ENCODE results near the gene DNASE2.
"Not testable (repeated sequence)": the region's sequence is repeated elsewhere in the genome, so short reads cannot be mapped to it uniquely, and the experiment has no call there.

The DNASE2 gene

DNA sequence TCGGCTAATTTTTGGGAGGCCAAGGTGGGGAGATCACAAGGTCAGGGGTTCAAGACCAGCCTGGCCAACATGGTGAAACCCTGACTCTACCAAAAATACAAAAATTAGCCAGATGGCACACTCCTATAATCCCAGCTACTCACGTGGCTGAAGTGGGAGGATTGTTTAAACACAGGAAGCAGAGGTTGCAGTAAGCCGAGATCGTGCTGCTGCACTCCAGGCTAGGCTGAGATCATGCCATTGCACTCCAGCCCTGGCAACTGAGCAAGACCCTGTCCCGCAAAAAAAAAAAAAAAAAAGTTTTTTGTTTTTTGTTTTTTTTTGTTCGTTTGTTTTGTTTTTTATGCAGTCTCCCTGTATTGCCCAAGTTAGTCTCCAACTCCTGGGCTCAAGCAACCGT lies 21.7 kb downstream of the DNASE2 start:
- DNase-seq: no peak

DNA sequence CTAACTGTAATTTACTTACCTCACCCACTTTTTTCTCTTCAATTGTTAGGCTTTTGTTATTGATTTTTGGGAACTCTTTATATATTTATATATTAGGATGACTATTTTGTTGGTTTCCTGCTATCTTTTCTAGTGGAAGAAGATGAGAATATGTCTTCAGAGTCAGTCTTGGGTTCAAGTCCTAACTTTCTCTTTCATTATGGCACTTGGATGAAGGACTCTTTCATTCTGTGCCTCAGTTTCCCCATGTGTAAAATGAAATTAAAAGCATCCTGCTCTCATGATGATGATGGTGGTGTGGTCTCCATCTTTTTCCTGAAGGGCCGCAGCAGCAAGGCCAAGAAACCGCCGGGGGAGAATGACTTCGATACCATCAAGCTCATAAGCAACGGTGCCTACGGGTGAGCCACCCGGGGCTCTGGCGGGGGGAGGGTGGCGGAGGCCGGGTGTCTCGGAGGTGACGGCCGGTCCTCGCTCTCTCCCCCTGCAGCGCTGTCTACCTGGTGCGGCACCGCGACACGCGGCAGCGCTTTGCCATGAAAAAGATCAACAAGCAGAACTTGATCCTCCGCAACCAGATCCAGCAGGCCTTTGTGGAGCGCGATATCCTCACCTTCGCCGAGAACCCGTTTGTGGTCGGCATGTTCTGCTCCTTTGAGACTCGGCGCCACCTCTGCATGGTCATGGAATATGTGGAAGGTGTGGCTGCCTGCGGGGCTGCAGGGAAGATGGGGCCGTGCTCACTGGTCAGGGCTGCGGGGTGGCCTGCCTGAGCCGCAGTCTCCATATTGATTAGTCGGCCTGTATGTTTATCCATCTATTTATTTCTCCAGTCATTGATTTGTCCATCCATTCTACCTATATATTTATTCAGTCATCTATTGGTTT lies 23.0 kb downstream of the DNASE2 start:
- no peak for DNase-seq

DNA sequence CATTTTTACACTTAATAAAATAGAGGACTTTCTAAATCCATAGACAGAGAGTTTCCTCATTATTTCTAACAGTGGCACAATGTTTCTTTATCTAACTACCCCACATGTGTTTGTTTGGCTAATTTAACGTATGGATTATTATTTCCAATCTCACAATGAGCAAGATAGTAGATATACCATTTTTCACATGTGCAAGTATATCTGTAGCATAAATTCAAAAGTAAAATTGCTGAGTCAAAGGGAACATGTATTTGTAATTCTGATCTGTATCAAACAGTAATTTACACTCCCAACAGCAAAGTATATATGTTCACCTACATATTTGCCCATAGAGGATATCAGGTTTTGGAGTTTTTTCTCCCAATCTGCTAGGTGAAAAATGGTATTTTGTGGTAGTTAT lies 24.6 kb downstream of the DNASE2 start:
- DNase-seq: no peak

DNA sequence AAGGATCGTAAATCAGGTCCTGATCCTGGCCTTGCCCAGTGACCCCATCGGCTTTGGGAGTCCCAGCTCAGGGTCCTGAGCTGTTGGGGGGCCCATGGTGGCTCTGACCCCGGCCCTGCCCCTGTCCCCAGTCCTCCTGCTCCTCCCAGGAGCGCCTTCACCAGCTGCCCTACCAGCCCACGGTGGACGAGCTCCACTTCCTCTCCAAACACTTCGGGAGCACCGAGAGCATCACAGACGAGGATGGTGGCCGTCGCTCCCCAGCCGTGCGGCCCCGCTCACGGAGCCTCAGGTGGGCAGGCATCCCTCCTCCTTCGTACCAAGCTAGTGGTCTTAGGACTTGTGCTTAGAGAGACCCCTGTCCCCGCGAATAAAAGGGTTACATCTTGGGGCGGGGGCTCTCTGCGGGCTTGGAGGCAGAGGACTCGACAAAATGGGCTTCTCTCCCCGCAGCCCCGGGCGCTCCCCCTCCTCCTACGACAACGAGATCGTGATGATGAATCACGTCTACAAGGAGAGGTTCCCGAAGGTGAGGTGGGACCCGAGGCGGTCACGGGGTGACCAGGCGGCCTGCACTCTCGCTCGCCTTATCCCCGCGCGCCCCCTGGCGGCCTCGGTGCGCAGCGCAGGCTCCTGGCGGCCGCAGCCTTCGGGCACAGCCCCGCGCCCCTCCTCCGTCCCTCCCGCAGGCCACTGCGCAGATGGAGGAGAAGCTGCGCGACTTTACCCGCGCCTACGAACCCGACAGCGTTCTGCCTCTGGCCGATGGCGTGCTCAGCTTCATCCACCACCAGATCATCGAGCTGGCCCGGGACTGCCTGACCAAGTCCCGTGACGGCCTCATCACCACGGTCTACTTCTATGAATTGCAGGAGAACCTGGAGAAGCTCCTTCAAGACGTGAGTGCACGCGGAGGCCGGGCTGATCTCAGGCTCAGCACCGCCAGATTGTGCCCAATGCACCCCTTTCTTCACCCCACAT lies 33.8 kb downstream of the DNASE2 start:
- peak in 1 of 2 experiments; percentile 42 for DNase-seq

DNA sequence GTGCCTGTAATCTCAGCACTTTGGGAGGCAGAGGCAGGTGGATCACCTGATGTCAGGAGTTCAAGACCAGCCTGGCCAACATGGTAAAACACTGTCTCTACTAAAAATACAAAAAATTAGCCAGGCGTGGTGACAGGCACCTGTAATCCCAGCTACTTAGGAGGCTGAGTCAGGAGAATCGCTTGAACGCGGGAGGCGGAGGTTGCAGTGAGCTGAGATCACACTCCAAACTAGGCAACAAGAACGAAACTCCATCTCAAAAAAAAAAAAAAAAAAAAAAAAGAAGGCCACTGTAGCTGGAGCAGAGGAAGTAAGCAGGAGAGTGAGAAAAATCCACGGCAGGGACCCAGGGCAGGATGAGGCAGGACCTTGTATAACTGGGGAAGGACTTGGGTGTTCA lies 34.6 kb downstream of the DNASE2 start:
- not testable (repeated sequence) for DNase-seq

DNA sequence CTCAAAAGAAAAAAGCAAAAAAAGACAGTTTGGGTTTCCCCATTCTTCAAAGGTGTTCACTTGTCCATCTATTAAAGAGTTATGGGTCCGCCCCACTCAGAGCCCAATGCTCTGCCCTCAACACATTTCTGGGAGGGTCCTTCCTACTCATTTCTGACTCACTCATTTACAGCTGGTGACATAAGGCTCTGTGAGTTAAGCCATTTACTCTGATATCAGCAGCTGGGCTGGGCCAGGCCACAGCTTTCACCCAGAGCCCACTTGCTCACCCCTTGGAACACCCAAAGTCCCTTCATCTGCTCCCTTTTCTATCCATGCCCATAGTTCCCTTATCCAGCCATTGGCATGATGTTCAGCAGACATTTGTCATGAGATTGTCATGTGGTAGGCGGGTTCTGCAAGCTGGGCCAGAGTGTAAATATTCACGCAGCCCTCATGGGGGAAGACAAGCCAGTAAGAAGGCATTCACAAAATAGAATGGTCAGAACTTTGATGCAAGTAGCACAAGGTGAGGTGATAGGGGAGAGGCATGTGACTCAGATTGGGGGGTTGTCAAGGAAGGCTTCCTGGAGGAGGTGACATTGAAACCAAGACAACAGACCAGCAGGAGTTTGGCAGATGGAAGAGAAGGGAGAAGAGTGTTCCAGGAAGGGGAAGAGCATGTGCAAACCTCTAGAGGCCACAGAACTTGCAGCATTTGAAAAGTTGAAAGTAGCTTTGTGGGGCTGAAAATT lies 37.1 kb downstream of the DNASE2 start:
- DNase-seq: no peak

DNA sequence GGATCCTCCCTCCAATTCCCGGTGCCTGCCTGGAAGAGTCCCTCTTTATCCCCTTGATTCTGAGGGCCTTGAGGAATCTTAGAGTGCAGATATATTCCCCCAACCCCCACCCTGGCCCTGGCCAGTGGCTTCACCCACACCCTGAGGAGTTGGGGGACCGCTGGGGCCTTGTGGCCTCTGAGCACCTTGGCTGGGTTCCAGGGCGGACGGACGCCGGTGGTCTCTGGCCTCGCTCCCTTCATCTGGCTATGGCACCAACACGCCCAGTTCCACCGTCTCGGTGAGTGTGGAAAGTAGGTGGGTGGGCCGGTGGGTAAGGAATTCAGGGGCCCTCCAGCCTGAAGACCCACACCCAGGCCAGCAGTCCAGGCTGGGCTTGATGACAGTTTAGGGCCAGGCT lies 37.9 kb downstream of the DNASE2 start:
- no peak for DNase-seq

DNA sequence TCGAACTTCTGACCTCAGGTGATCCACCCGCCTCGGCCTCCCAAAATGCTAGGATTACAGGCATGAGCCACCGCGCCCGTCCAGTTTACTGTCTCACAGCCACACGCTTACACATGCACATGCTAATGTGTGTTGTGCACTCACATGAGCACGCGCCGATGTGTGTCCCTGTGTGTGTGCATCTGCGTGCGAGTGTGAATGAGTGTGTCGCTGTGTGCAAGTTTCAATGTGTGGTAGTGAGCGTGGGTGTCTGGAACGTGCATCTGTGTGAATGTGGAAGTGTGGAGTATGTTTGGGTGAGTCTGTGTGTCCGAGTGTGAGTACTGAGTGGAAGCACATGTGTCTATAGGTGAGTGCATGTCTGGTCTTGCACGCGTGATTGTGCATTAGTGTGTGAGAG lies 38.7 kb downstream of the DNASE2 start:
- no peak for DNase-seq

DNA sequence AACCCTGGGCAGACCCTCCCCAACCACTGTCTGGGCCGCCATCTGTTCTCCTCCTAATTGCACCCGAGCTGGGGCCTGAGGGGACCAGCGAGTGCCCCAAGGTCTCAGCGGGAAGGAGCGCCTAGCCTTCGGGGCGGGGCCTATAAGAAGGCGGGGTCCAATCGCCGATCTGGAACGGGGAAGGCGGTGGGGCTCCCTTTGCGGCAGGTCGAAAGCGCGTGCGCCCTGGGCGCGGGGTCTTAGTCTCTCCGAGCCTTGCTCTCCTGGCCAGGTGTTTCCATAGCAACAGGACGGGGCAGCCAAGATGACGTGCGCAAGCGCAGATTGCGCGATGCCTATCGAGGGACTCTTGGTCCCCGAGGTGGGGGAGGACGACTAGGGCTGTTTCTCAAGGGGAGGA lies 40.2 kb downstream of the DNASE2 start:
- DNase-seq: peak in 1 of 2 experiments; percentile 61

DNA sequence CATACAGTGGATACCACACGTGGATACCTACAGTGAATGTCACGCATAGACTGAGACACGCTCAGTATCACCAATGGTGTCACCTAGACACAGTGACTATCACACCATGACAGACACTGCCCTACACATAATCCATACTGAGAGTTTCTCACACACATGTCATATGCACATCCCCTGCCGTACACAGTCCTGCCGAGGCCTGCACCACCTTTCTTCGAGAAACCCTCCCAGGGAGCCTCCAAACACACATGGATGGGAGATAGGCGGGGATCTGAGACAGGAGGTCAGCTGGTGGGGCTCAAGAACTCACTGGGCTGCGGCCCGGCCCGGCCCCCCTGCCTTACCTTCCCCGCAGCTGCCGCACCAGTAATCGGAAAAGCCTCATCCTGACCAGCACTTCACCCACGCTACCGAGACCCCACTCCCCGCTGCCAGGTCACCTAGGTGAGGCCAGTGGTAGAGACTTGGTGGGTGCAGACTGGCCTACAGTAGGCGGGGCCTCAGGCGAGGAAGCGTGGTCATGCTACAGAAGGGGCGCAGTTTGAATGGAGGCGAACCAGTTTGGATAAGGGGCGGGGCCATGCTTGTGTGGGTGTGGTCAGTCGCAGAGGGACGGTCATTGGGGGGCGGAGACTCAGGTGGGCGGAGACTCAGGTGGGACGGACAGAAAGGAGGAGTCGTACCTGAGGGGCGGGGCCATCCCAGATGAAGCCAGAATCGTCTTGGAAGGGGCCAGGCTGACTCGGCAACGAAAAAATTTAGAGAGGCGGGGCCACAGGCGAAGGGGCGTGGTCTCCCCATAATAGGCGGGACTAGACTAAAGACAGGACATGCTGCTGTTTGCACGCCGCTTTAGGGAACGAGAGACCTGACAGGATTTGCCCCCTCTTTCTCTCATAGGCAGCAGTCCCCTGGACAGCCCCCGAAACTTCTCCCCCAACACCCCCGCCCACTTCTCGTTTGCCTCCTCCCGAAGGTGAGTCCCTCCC lies 40.9 kb downstream of the DNASE2 start:
- DNase-seq: peak; percentile 60 to 69

DNA sequence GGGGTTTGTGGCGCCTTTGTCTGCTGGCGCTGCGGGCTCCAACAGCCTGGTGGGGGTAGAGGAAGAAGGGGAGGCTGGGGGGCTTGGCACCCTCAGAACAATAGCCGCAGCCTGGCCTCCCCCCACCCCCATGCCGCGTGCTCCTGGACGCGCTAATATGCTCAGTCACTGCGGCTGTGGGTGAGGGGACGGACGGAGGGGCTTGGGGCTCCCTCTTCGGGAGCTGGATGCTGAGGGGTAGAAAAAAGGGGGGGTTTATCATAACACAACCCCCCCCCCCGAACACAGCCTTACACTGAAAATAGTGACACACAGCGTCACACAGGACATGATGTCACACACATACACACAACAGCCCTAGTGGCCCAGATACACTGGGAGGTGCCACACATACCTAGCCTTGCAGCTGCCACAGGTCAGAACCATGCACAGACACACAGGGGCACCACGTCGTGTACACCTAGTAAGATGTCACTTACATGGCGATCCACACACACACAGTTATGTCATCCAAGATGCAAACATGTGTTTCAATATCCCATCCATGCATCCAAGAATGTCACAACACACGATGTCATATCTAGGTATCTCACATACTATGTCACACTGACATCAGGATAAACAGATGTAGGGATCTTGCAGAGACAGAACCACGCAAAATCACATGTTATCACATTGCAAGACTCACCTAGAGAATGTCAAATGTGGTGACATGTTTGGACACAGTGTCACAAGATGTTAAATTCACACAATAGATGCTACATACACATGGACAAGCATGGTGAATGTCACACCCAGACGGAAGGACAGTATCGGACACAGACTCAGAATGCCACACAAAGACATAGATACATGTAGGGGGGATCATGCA lies 42.1 kb downstream of the DNASE2 start:
- peak in 1 of 2 experiments; percentile 49 for DNase-seq

DNA sequence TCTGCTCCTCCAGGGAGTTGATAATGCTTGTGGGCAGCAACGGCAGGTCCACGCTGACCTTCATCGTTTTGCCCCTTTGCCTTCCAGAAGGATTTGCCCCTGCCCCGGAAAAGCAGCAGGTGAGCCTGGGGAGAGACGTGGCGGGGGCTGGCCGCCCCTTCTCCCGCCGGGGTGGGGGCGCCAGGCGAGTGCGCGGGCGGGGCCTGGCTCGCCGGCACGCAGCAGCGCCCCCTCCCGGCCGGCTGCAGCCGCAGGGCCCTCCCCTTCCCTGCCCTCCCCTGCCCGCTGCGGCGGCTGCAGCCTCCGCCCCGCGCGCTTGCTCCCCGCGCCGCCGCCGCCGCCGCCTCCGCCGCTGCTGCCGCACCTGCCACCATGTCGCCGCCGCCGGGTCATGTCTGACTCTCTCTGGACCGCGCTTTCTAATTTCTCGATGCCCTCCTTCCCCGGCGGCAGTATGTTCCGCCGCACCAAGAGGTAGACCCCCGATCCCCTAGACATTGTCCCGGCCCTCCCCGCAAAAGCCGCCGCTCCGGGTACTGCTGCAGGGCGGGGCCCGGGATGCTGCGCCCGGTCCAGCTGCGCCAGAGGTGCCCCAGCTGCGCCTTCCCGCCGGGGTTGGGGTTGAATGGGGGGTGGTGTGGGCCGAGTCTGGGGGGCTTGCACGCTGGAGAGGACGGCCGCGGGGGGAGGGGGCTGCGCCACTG lies 42.9 kb downstream of the DNASE2 start, which contains the start of gene MAST1:
MAST1 (plus strand) TSS at position 334 of the 704 bp plus-strand sequence; CDS start at position 392, 58 bp downstream.
- no peak for DNase-seq

DNA sequence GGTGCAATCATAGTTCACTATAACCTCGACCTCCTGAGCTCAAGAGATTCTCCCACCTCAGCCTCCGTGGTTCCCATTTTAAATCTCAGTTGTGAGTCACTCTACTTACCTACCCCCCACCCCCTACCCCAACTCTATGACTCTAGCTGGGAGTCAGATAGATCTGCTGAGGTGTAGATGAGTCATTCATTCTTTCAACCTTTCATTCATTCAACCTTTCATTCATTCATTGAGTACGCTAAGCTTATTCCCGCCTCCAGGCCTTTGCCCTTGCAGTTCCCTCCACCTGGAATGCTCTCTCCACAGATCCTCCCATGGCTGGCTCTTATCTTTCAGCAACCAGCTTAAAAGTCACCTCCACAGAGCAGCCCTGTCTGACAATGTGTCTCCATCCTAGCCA lies 44.0 kb downstream of the DNASE2 start:
- no peak for DNase-seq

DNA sequence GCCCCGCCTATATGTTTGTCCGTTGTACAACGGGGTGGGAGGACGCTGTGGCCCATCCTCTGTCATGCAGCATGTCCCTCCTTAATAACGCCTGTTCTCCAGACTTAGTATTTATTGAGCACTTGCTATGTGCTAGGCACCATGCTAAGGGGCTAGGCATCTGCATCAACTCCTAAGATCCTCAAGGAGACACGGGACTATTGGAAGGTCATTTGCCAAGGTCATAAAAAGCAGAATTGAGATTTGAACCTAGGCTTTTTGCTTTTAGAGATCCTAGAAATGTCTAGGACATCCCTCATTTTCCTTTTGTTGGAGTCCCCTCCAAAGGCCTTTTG lies 44.8 kb downstream of the DNASE2 start:
- DNase-seq: no peak

DNA sequence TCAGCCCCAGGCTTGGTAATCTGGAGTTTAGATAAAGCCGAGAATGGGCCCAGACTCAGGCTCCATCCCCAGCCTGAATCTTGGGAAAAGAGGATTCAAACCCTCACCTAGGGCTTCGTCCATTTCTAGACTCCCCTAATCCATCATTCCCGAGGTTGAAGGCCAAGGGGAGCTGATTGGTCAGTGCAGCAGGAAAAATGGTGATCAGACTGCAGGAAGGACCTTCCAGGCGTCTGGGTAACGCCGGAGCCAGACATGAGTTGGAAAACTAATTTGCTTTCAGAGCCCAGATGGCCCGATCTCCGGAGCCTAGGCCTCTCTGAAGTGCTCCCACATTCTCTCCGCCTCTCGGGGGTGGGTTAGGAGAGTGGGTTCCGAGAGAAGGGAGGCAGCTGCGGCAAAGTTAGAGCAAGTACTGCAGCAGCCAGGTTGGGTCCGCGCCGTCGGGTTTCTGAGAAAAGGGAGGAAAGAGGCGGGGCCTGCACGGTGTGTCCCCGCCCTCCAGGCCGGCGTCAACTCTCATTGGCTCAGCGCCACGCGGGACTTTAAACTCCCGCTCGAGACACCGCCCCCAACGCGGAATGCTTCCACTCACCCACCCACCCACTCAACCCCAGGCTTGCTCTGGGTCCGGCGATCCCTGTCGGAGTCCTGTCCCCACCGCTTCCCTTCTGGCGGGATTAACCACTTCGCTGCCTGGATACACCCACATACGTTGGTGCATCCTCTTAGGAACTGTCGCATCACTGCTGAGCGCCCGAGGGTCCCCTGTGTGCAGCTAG lies 46.1 kb downstream of the DNASE2 start:
- no peak for DNase-seq

DNA sequence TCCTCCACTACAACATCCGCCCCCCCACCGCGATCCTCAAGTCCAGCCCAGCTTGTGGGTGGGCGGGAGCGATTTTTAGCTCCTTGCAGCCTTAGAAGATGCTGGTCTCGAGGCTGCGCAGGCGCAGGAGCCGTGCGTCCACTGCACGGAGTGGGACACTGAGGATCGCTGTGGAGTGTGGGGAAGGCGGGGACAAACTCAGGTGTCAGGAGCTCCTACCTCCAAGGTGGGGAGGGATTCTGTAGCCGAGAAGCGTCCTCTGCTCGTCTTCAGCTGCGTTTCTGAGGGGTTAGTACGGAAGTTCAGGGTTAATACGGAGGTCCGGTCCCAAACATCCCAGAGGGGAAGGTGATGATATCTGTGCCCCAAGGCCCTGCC lies 46.7 kb downstream of the DNASE2 start, which contains the start of gene RTBDN:
RTBDN (minus strand) TSS at position 14 of the 378 bp plus-strand sequence. CDS start 4,600 bp downstream, outside the sequence.
- DNase-seq: peak in 1 of 2 experiments; percentile 1

DNA sequence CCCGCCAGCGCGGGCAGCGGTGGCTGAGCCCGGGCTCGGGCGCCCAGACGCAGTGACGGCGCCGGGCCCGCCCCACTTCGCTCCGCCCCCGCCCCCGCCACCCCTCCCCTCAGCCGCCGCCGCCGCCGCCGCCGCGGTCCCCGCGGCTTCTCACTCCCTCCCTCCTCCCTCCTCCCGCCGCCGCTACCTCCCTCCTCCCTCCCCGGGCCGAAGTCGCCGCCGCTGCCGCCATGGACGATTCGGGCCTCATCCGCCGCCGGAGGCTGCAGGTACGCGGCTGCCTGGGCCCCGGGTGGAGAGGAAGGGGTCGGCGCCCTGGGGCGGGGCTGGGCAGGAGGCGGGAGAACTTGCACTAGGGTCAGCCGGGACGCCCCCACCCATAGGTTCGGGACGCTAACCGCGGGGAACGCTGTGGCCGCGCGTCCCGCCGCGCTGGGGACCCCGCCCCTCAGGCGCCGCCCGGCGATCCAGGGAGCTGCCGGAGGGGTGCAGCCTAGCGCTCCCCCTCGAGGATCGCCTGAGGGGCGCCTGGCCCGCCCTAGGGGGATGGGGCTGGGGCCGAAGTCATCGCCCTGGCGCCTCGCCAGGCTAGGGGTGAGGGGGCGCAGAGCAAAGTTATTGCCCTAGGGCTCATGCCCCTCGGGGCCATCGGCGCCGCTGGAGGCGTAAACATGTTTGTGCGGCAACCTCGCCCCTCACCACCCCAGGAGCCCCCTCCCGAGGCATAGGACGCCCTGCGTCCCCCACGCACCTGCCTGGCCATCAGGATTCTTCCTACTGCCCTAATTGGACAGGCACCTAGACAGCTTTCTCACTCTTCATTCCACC lies 47.3 kb downstream of the DNASE2 start:
- peak in 1 of 2 experiments; percentile 4 for DNase-seq

DNA sequence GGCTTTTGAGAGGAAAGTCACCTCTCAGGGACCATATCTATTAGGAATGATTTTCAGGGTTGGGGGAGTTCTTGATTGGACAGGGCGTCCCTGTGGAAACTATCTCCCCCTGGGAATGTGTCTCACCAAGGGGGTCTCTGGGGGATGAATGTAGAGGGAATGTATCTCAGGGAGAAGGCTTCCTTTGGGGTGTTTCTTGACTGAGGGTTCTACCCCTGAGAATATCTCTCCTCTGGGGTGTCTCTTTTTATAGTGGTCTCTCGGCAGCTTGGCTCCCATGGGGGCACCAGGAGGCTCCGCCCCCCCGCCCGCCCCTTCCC lies 47.9 kb downstream of the DNASE2 start:
- no peak for DNase-seq

Data from cerebellar nuclear complex (tissue), 1 donor.